OCI-LY7 (cell line): Measurements from ENCODE around the gene MOCS3. TPM values are rescaled to one million over a fixed set of nuclear protein-coding genes. Genes with fewer than 3 reads are reported as not detected.

Source experiments
- BruUV-seq: library from RNA; stranded (reverse); fragments of 400-500 nt; replicated peaks from 2 replicates; lab custom pipeline; 2021; lab: Mats Ljungman, UMichigan
- CTCF ChIA-PET: fragments of 300-600 bp; sonication (Branson Sonifier 250); formaldehyde crosslinking; loops from one replicate; lab custom pipeline; 2022; ENCODE audit warnings: antibody characterized with exemption; ENCODE audit not compliant: unreplicated experiment; lab: Charles Lee
- POLR2A ChIA-PET: fragments of 300-600 bp; sonication (Branson Sonifier 250); formaldehyde crosslinking; loops from one replicate; lab custom pipeline; 2022; ENCODE audit warnings: antibody characterized with exemption; lab: Charles Lee
- DNase-seq: peaks from one replicate; pipeline ENCODE4 v3.0.0-alpha.2; 2015; ENCODE audit warnings: low spot score
- H2AFZ ChIP-seq: fragments of 200-600 bp; sonication (generic), shearing (Covaris generic); 2 replicates; pipeline ENCODE4 v1.6.1; 2014; ENCODE audit warnings: mild to moderate bottlenecking, antibody characterized with exemption, low read length, moderate library complexity
- H3K27ac ChIP-seq: fragments of 200-600 bp; sonication (generic); 2 replicates; pipeline ENCODE4 v1.5.1; 2014; ENCODE audit warnings: mixed run types, low read depth, mild to moderate bottlenecking, moderate library complexity, low read length, inconsistent platforms; ENCODE audit not compliant: poor library complexity, severe bottlenecking
- H3K36me3 ChIP-seq: fragments of 200-600 bp; sonication (generic); 2 replicates; pipeline ENCODE4 v1.6.1; 2014; ENCODE audit warnings: mild to moderate bottlenecking, antibody characterized with exemption, low read length, moderate library complexity, mixed read lengths; ENCODE audit not compliant: insufficient read depth
- H3K4me1 ChIP-seq: fragments of 200-600 bp; sonication (generic); 2 replicates; pipeline ENCODE4 v1.5.1; 2014; ENCODE audit warnings: mild to moderate bottlenecking, low read length; ENCODE audit not compliant: insufficient read depth, poor library complexity, severe bottlenecking
- H3K4me2 ChIP-seq: fragments of 200-600 bp; sonication (generic); 2 replicates; pipeline ENCODE4 v1.6.1; 2014; ENCODE audit warnings: mild to moderate bottlenecking, low read length
- H3K4me3 ChIP-seq: fragments of 200-600 bp; sonication (generic); 2 replicates; pipeline ENCODE4 v1.5.1; 2014; ENCODE audit warnings: mild to moderate bottlenecking, low read depth, low read length; ENCODE audit not compliant: poor library complexity, severe bottlenecking
- H3K79me2 ChIP-seq: fragments of 200-600 bp; sonication (generic); 2 replicates; pipeline ENCODE4 v1.6.1; 2016; ENCODE audit warnings: low read depth, mild to moderate bottlenecking, low read length, moderate library complexity, mixed read lengths; ENCODE audit not compliant: insufficient read depth
- H3K9me2 ChIP-seq: fragments of 200-600 bp; sonication (generic); 2 replicates; pipeline ENCODE4 v1.6.1; 2016; ENCODE audit warnings: mild to moderate bottlenecking, low read length, mixed read lengths; ENCODE audit not compliant: insufficient read depth
- H3K9me3 ChIP-seq: fragments of 200-600 bp; sonication (generic); 2 replicates; pipeline ENCODE4 v1.6.1; 2014; ENCODE audit warnings: mild to moderate bottlenecking, mixed run types, low read length, mixed read lengths
- H4K20me1 ChIP-seq: fragments of 200-600 bp; sonication (generic); 2 replicates; pipeline ENCODE4 v1.6.1; 2014; ENCODE audit warnings: mild to moderate bottlenecking, antibody characterized with exemption, low read length, moderate library complexity, mixed read lengths; ENCODE audit not compliant: insufficient read depth
- CTCF ChIP-seq: fragments of 200-600 bp; sonication (generic); conservative IDR thresholded peaks from 2 replicates; pipeline ENCODE4 v1.5.1; 2014; ENCODE audit warnings: mild to moderate bottlenecking, antibody characterized with exemption, low read length, moderate library complexity, mixed read lengths
- EZH2phosphoT487 ChIP-seq: fragments of 200-600 bp; sonication (generic); IDR thresholded peaks from 2 replicates; pipeline ENCODE4 v1.6.1; 2018; ENCODE audit warnings: low read depth, borderline replicate concordance, mild to moderate bottlenecking, mixed run types, antibody characterized with exemption, low read length, moderate library complexity, mixed read lengths
- intact Hi-C: fragments of 100-400 bp; cut with micrococcal nuclease; formaldehyde crosslinking; loops from one replicate; pipeline ENCODE4 v1.10.0; 2022; ENCODE audit not compliant: unreplicated experiment
- total RNA-seq, 2 experiments: library from RNA; depleted of rRNA in 1 of 2; stranded (reverse); fragments of >200 nt in 1 of 2; shearing (Covaris generic) in 1 of 2; gene quantifications; 2 replicates each; pipeline ENCODE4 v1.2.3, GENCODE V29; 2014 to 2022

Gene MOCS3
- total RNA-seq, 2 experiments from 2014 or later = 5.8 to 7.7 TPM

DNA sequence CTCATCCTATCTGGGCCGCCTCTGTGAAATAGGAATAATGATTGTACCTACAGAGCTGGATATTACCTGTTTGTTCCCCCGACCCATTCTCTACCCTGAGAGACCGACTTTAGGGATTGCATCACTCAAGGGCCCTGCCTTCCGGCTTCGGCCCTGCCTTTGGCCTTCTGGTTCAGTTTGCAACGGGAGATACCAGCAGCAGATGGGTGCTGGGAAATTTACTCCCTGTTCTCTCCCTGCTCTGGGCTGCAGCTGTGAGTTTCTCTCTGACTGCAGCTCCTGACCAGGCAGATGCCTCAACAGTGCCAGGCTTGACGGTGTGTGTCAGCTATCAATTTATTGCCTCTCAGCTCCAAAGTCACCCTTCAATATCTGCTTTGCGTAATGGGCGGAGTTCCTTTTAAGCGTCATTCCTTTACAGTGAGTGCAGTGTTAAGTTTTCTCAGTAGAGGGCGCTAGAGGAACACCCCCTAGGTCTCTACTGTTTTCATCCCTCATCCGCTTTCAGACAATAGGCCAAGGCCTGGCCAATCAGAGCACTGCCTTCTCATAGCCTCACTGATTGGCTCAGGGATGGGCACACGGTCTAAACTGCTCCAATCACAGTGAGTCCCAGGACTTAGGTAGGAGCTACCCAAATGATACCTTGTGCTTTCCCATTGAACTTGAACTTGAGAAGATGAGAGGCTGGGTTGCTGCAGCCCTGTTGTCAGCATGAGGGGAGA is 34.3 kb downstream of the MOCS3 start:
- DNase-seq = peak; percentile 70
- H3K4me2 ChIP-seq = peak overlapping the region; percentile 41

GRCh38 chr20:50993876-50994275 is 35.3 kb downstream of the MOCS3 start:
- Histone ChIP-seq H3K36me3 (no peaks in the 10 kb centered on the region), H2AFZ (no peak overlapping the region), H4K20me1 (no peaks in the 10 kb centered on the region), H3K4me1 (peaks cover 12% of the 10 kb centered on the region), H3K27ac (no peak overlapping the region), H3K4me2 (no peak overlapping the region), H3K9me2 (no peaks in the 10 kb centered on the region), H3K79me2 (no peaks in the 10 kb centered on the region), H3K4me3 (no peak overlapping the region), H3K9me3 (no peaks in the 10 kb centered on the region)
- POLR2A ChIA-PET = interaction anchor here (0.6 kb wide), 1 partner anchor 47 kb away, joined by 3 read pairs; no protein-coding TSS in a partner anchor
- intact Hi-C loops = loop anchor here (1.0 kb wide), 1 partner anchor 314 kb away; no protein-coding TSS in a partner anchor
- DNase-seq = no peak
- BruUV-seq = no TSS peak
- CTCF ChIA-PET = no interaction called here
- TF ChIP-seq EZH2phosphoT487 = no peak
- no peak for TF ChIP-seq CTCF

More for the DNA sequence above, 34.3 kb downstream of the MOCS3 start:
- intact Hi-C loops = loop anchor here (1.0 kb wide), 1 partner anchor 315 kb away; no protein-coding TSS in a partner anchor
- Histone ChIP-seq H3K4me3 (no peak overlapping the region), H4K20me1 (no peaks in the 10 kb centered on the region), H3K27ac (peak overlapping the region; percentile 38), H3K9me2 (no peaks in the 10 kb centered on the region), H3K79me2 (no peaks in the 10 kb centered on the region), H2AFZ (peak overlapping the region; percentile 31; the same call in 1 of the 2 replicates), H3K36me3 (no peaks in the 10 kb centered on the region), H3K4me1 (peaks cover 12% of the 10 kb centered on the region), H3K9me3 (no peaks in the 10 kb centered on the region)
- ChIA-PET POLR2A (interaction anchor here (0.6 kb wide), 1 partner anchor 46 kb away, joined by 3 read pairs; no protein-coding TSS in a partner anchor), CTCF (interaction anchor here (0.6 to 1.0 kb wide), 3 partner anchors 216 to 374 kb away, joined by 3 to 4 read pairs (median 3); no protein-coding TSS in a partner anchor)
- TF ChIP-seq CTCF (peak; percentile 87), EZH2phosphoT487 (no peak)
- BruUV-seq = no TSS peak

- H3K9me3 ChIP-seq = no peaks in the 10 kb centered on the region
- no TSS peak for BruUV-seq
- no peak overlapping the region for H3K4me2 ChIP-seq
- H3K4me3 ChIP-seq = no peak overlapping the region
- CTCF ChIA-PET = no interaction called here
- no peaks in the 10 kb centered on the region for H4K20me1 ChIP-seq
- H2AFZ ChIP-seq = no peak overlapping the region
- POLR2A ChIA-PET = no interaction called here
- no peak for DNase-seq
- H3K9me2 ChIP-seq = no peaks in the 10 kb centered on the region
- TF ChIP-seq EZH2phosphoT487 = no peak
- TF ChIP-seq CTCF = no peak
- H3K79me2 ChIP-seq = no peaks in the 10 kb centered on the region
- peaks cover 12% of the 10 kb centered on the region for H3K4me1 ChIP-seq
- H3K27ac ChIP-seq = no peak overlapping the region
- H3K36me3 ChIP-seq = no peaks in the 10 kb centered on the region
- intact Hi-C loops = no loop called here
Measured at GRCh38 chr20:50995506-50995905, 36.9 kb downstream of the MOCS3 start.
